GM12872 (cell line): ENCODE results near the gene ALOX12.

ENCODE experiments used
- CTCF ChIP-seq: IDR thresholded peaks from 3 replicates; pipeline ENCODE4 v1.5.1; 2011; ENCODE audit warnings: low read depth, mild to moderate bottlenecking, low read length, moderate library complexity; ENCODE audit not compliant: insufficient read depth

The ALOX12 gene, protein sequence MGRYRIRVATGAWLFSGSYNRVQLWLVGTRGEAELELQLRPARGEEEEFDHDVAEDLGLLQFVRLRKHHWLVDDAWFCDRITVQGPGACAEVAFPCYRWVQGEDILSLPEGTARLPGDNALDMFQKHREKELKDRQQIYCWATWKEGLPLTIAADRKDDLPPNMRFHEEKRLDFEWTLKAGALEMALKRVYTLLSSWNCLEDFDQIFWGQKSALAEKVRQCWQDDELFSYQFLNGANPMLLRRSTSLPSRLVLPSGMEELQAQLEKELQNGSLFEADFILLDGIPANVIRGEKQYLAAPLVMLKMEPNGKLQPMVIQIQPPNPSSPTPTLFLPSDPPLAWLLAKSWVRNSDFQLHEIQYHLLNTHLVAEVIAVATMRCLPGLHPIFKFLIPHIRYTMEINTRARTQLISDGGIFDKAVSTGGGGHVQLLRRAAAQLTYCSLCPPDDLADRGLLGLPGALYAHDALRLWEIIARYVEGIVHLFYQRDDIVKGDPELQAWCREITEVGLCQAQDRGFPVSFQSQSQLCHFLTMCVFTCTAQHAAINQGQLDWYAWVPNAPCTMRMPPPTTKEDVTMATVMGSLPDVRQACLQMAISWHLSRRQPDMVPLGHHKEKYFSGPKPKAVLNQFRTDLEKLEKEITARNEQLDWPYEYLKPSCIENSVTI

GRCh38 chr17:6995500-6996255, at the start of gene ALOX12:
ALOX12 (plus strand) TSS chr17:6996049; CDS start chr17:6996118, 69 bp downstream.
- TF ChIP-seq CTCF = no peak

DNA sequence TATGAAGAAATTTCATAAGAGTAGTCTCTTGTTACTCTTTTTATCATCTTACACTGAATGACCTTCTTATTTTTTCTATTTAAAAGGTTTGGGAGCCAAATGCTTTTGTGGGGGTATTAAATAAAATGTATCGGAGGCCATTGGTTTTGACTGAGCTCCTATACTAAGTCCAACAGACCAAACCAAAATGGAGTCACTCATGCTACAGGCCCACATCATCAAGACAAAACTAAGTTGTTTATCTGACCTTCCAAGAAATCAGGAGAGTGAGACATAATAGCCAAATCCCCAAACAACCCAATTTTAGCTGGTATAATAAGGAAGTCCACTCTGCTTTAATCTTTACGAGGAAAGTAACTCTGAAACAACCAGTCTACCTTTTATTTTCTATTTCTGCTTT, 48.1 kb upstream of the ALOX12 start:
- no peak for TF ChIP-seq CTCF

DNA sequence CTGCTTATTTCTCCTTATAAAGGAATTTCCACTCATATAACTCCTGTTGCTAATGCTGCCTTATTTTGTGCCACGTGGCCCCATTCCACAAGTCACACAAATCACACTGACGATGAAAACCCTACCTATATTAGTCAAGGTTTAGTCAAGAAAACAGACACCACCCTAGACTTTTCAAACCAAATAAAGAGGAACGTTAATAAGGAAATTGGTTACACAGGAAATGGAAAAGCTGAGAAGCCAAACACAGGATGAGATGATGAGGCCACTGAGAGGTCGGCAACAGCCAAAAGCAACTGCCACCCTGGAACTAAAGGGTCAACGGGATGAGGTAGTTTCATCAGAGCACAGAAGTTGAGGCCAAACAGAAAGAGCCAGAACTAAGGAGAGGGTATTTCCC, 47.3 kb upstream of the ALOX12 start:
- TF ChIP-seq CTCF = no peak

DNA sequence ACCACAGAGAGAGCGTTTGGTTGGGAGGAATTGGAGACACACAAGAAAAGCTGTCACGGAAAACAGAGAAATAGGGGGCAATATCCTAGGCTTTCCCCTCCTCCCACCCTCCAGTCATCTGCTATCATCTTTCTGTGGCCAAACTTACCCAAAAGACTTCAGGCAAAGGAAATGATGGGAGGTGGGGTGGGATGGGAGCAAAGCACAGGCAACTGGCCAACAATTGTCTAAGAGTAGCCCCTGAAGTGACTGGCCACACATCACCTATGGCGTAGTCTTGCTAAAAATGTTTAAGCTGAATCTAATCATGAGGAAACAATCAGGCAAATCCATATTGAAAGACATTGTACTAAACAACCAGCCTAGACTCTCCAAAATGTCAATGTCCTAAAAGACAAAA, 46.9 kb upstream of the ALOX12 start:
- no peak for TF ChIP-seq CTCF

GRCh38 chr17:6953689-6954088, 42.2 kb upstream of the ALOX12 start:
- TF ChIP-seq CTCF = no peak

- no peak for TF ChIP-seq CTCF
These were observed 36.1 kb upstream of the ALOX12 start for GRCh38 chr17:6959700-6960099.

- no peak for TF ChIP-seq CTCF
These were observed 26.5 kb upstream of the ALOX12 start for GRCh38 chr17:6969323-6969726.
